Stimulated activated CD8-positive, alpha-beta memory T cell treated with anti-CD3 and anti-CD28 coated beads, Interleukin-15, amount 100 ng/mL, for 1 hour (primary cell): ENCODE measurements around the gene GPR132.
A peak's percentile ranks its signal among the peaks of the same experiment; 100 is the strongest.

ENCODE experiments used
- DNase-seq: peaks from one replicate; pipeline ENCODE4 v3.0.0-alpha.2; 2020; ENCODE audit warnings: low read depth

The GPR132 gene

DNA sequence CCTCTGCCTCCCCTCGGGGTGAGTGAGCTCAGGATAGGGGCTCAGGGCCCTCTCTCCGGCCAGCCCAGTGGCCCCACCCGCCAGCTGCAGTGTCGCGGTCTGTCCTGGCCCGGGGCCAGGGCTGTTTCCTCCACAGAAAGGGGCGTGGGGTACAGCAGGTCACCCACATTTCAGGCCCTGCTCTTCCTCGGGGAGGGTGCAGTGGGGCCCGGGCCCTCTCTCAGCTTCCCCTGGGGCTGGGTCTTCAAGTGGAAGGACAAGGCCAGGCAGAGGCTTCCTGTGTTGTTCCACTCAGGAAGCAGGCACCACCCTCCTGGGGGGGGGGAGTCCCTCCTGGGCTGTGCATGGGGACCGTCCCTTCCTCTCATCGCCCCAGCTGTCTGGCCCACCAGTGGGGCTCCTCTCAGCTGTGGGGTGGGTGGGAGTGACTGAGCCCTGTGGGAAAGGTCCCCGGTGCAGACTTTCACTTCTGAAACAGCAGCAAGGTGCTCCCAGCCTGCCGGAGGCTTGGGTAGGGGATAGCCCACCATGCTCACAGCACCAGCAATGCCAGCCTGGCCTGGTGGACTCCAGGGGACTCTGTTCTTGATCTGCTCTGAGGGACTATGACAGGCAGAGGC is 3.7 kb downstream of the GPR132 start:
- DNase-seq = no peak

DNA sequence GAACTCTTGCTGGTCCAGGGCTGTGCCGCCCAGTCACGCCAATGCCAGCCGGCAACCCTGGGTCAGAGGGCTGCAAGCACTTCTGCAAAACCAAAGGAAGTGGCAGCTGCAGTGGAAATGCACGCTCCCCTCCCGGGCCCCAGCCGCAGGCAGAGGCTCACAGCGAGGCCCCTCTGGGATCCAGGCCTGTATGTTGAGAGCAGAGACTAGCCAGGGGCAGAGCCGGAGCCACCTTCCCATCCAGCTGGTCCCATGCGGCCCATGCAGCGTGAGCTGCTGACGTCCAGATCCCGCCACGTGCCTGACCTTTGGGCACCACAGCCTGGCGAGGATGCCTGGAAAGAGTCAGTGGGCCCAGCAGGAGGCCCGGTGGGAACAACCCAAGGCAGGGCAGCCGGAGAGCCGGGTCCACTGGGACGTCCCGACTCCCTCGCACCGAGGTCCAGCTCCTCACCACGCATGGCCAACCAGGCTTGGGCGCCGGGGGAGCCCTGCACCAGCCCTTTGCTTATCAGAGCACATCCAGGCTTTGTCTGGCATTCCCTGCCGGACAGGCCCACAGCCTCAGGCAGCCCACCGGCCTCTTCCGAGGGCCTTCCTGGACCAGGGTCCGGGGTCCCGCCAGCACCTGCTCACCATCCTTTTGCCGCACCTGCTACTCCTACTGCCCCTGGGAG is 4.3 kb downstream of the GPR132 start:
- DNase-seq = no peak

DNA sequence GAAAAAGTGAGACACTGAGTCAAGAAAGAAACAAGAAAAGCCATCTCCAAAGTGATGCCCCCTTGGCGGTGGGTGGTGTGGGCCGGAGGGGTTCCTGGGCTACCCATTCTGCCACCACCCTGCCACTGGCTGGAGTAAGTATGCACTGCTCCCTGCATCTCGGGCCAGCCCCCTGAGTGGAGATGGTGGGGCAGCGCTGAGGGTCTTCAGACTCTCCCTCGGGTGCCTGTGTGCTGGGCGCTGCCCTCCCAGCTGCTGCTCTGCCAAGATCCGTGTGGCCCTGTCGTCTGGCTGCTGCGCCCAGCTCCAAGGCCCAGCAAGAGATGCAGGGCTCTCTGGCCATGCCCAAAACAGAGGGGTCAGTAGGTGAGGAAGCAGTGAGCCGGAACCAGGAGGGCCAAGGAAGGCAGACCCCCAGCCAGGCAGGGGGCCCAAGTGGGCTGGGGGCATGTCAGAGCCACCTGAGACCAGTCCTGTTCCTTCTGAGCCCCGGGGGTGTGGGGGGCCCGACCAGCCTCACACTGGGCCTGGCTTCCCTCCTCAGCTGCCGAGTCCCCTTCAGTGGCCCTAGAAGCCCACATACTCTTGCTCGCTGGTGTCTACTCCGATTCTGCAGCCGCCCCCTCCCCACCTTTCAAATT is 5.2 kb downstream of the GPR132 start:
- DNase-seq = no peak

DNA sequence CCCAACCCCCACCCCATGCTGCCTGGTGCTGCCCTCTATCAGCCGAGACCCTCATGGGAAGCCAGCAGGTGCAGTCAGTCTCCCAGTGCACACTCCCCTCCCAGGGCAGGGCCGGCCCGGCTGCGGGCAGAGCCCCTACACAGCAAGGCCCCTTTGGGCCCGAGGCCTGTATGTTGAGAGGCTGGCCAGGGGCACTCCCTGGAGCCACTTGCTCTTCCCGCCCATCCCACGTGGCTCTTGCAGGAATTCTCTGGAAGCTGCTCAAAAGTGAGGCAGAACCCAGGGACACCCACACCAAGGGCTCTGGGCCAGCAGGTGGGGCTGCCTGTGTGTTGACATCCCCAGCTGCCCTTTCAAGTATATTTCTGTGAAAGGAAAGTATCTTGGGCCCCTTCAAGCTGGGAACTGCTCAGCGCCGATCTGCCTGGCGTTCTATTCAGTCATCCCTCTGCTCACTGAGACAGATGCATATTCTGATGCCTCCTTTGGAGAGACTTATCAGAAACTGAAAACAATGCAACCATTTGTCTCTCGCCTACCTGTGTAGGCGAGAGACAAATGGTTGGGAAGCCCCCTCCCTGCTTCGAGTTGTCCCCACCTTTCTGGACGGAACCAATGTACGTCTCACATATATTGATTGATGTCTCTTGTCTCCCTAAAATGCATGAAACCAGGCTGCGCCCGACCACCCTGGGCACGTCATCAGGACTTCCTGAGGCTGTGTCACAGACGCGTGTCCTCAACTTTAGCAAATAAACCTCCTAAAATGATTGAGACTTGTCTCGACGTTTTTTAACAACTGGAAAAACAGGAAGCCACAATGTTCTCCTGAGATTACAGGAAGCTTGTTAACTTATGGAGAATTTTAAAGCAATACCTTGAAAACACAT is 6.0 kb downstream of the GPR132 start:
- no peak for DNase-seq

DNA sequence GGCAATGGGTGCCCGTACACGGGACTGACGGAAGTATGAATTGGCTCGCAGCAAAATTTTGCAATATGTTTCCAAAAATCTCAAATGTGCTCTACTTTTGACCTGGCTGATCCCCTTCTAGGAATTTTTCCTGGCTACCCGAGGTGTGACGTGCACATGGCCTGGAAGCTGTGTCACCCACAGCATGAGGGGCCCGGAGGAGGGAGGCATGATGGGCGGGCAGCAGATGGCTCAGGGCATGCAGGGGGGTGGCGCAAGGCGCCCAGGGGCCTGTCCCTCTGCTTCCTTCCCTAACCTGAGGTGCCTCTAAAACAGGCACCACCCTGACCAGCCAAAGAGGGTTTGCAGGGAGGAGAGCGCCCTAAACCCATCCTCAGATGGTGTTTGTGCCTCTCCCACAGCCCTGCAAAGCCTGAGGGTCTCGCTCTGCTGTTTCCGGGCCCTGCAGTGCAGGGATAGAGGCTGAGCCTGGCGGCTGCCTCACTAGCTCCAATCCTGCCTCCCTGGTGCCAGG is 6.7 kb downstream of the GPR132 start:
- no peak for DNase-seq

DNA sequence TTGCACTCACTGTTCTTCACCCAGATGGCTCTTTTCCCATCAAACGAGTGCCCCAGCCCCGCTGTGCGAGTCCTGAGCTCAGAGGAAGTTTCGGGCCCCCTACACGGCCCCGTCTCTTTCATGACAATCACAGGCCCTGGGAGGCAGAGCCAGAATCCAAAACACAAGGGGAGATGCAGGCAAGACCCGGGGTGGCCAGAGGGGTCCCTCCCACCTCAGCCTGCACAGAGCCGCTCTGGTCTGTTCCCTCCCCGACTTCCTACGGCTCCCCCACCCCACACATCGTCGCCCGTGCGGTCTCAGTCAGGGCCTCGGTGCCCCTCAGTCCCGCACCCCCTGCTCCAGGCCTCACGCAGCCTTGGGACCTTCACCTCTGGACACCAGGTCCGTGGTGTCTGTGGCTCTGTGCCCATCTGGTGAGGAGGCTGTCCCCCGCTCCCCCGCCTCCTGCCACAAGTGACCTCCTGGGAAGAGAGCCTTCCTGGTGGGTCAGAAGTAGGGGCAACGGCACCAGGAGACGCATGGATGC is 8.9 kb downstream of the GPR132 start:
- DNase-seq = no peak

DNA sequence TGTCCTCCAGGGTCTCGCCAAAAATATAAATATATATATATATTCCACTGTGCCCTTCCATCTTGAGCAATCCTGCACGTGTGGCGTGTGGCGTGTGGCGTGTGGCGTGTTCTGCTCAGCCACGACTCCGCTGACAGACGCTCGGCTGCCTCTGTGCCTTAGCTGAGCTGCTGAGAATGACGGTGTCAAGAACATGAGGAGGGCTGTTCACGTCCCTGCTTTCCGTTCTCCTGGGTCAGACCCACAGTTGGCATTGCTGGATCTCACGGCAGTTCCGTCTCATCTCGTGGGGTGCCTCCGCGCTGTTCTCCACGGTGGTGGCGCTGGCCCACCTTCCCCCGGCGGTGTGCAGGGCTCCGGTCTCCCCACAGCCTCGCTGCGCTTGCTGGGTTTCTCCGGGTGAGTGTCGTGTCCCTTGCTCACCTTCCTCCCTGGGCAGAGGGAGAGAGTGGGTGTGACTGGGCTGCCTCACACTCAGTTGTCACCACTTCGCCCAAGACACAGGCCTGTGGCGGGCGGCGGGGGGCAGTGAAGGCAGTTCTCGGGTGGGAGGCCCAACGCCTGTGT is 9.4 kb downstream of the GPR132 start:
- no peak for DNase-seq

DNA sequence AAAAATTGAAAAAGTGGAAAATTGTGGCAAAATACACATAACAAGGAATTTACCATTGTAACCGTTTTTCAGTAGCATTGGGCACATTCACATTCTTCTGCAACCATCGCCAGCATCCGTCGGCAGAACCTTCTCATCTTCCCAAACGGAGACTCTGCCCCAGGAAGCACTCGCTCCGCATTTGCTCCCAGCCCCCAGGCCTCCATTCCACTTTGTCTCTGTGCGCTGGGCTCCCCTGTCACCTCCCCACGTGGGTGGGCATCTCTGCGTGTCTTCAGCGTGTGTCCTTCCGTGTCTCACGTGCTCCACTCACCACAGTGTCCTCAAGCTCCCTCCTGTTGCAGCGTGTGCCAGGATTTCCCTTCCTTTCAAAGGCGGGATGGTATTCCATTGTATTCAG is 9.9 kb downstream of the GPR132 start:
- DNase-seq = no peak

DNA sequence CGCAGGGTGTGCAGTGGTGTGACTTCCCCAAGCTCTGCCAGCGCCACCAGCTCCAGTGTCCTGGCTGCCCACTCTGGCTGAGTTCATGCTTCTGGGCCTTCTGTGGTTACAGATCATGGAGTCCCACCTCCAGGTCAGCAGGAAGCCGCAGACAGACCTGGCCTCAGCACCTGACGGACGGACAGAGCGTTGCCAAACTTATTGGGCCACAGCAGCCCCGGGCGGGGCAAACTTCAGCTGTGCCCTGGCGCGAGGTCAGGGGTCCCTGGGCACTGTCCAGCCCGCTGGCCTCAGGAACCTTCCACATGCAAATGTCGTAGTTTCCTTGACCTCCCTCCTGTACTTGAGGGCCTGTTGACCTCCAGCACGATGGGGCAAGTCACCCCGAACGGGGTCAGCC is 11.2 kb downstream of the GPR132 start:
- DNase-seq = no peak

DNA sequence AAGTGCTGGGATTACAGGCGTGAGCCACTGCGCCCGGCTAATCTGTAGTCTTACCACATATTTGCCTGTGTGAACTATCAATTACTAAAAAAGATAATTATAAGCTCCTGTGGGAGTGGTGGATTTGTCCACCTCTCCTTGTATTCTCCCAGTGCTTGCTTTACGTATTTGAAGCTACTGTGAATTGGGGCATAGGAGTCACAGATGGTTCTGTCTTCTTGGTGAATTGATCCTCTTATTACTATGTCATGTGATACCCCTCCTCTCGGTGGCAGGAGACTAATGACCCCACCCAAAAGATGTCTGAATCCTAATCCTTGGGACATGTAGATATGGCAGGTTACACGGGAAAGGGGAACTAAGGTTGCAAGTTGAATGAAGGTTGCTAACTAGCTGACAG is 11.8 kb downstream of the GPR132 start:
- DNase-seq = no peak

DNA sequence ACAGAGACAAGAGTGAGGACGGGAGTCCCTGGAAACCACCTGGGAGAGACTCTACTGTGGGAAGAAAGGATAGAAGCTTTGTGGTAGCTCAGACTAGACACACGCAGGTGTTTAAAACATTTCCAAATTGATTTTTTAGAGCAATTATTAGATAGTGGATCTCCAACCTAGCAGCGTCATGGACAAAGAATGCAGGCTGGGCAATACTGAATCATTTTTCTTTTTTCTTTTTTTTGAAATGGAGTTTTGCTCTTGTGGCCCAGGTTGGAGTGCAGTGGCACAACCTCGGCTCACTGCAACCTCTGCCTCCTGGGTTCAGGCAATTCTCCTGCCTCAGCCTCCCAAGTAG is 13.1 kb downstream of the GPR132 start:
- no peak for DNase-seq

DNA sequence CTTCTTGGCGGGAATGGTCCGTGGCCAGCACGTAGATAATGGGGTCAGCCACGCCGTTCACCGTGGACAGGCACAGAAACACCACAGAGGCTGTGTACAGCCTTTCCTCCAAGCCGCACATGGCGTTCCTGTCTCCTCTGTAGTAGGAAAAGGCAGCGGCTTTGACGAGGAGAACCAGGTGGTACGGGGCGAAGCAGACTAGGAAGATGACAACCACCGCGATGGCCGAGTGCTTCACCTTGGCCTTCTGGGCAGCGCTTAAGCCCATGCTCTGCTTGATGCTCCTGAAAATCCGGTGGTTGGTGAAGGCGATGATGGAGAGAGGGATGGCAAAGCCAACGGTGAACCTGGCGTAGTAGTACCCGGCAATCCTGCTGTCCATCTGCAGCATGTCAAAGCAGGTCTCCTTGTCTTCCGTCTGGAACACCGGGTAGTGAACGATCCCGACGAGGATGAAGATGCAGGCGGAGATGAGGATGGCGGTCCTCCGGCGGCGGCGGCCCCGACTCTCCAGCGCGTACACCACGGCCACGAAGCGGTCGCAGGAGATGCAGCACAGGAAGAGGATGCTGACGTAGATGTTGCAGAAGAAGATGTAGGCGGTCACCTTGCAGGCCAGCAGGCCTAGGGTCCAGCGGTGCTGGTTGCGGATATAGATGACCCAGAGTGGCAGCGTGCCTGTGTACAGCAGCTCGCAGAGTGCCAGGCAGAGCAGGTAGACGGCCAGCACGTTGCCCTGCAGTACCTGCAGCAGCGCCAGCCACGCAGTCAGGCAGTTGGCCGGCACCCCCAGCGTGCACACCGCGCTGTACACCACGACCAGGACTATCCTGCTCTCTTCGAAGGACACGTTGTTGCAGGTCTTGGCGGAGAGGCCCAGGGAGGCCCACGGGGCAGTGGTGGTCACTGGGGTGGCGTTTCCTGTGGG is 13.8 kb downstream of the GPR132 start:
- no peak for DNase-seq

DNA sequence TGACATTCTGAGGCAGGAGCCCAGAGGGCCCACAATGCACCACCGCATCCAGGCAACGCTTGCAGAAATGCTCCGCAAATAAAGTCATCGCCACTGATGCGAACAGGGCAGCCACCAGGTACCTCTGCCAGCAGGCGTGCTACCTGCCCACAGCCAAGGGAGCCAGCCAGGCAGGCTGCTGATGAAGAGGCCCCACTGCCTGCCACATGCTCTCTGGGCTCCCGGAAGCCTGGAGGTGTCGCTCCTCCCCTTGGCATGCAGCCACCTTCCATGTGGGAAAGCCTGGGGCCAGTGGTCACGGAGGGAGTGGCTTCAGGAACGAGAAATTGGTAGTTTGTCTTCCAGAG is 14.7 kb downstream of the GPR132 start:
- DNase-seq = no peak

DNA sequence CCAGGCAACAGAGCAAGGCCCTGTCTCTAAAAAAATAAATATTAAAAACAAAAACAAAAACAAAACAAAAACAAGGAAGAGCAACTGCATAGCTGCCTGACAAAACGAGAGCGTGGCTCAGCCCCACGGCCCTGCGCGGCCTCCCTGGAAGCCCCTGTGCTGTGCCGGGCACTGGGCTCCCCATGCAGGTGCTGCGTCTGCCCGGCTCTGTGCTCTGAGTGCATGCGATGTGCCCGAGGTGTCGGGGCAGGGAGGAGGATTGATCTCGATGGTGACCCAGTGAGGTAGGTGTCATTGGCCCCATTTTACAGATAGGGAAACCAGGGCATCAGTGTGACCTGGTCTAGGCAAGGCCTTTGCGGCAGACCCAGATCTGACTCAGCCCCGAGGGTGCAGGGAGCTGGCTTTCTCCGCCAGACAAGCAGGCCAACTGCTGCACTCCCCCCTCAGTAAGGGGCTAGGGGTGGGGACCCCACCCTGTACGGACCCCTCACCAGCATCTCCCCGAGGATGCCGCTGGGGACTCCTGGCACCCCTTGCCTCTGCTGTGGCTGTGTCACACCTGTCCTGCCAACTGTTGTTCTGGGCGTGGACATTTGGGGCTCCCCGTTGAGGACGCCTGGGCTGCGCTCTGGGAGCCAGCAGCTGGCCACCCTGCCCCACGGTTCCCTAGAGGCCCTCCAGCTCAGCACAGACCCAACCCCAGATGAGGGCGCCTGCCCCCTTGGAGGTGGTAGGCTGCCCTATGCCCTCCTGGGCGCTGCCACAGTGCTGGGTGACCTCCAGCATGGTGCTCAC is 15.3 kb downstream of the GPR132 start:
- no peak for DNase-seq

DNA sequence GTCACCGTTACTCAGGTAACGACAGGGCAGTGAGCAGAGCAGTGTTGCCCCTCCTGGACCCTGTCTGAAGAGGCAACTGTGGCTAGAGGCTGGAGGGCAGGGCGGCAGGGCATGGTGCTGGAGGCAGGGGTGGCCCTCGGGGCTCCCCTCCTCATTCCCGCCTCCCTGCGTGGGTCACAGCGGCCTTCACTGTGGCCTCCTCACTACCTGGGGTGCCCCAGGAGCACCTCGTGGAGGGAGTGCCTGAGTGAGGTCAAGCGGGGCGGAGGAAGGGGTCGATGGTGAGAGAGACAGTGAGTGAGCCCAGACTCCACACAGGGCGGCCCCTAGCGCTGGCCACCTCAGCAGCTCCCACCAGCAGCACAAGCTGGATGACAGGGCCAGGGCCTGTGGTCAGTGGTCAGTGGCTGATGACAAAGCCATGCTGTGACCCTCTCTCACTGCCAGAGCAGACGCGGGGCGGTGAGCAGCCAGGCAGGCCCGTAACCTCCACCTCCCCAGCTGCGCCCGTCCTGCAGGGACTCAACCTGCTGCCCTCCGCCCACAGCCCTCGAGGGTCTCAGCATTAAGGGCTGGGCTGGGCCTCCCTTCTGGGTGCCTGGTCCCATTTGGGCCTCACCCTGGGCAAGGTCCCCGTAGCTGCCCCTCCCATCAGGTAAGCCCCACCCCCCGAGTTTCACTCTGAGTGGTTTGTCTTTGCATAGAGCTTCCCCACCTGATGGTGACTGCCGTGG is 17.8 kb downstream of the GPR132 start:
- DNase-seq = no peak

DNA sequence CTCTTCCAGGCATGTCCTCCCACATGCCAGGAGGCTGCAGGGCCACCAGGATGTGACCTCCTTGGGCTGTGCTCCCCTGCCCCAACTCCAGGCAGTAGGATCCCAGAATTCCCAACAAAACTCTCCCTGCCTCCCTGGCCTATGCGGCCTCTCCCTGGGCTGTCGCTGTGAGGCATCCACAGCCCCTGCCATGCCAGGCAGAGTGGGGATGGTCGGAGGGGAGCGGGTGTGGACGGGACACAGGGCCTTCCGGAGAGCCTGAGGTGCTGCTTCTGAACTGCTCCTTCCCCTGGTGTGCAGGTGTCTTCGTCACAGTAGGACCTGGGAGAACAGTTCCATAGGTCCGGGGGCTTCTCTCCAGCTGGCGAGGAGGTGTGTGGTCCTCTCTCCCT is 18.3 kb downstream of the GPR132 start:
- no peak for DNase-seq

DNA sequence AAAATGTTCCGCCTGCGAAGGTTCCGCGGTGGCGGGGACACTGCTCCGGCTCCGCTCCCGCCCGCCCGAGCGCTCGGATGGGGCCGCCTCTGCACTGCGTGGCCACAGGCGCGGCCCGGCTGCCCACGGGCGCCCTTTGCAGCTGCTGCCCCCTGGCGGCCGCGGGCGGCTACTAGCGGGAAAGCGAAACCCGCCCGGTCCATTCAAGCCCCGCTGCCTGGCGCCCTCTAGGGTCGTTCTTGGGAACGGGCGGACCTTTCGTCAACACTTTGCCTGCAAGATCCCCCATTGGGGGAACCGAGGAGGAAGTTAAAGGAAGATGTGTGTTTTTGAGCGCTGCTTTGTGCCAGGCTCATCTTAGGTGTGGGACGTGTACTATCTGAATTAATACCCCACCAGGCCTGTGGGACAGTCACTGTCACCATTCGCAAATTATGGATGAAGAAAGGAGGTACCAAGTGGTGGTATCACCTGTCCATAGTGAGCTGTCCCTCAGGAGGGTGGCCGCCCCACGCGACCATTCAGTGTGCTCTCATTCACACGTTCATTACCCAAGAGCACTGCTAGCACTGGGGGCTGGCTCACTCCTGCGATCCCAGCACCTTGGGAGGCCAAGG is 19.4 kb downstream of the GPR132 start:
- peak; percentile 91 for DNase-seq

DNA sequence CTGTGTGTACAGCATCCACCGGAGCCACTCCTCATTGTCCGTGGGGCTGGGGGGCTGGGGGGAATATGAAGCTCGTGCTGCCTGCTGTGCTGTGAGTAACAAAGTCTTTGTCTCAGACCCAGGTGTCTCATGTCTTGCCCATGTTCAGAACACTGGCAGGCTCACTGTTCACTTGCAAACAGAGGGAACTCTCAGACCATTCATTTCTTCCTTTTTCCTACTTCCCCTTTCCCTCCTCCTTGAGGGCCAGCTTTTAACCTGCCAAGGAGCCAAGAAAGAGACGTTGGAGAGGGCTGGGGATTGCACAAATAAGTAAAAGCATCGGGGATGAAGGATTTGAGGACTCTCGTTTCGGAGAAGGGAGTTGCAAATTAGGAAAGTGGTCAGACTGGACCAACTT is 21.6 kb downstream of the GPR132 start:
- no peak for DNase-seq

DNA sequence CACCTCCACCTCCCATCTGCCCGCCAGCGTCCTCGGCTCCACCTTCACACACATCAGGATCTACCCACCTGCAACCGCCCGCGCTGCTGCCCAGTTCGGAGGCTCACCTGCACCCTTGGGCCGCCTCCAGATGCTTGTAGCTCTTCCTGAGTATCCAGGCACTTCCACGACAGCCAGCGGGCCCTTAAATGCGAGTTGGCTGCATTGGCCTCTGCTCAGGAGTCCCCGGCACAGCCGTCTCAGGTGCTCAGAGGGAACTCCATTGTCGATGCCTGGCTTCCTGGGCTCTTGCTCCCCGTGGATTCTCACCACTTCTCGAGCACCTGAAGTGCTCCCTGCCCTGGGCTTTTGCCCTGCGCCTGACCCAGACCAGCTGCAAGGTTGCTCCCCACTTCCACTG is 22.4 kb downstream of the GPR132 start:
- no peak for DNase-seq
